Fibroblast of peridontal ligament (primary cell): ENCODE data around the gene MYH8.

Experiments
- DNase-seq: peaks from one replicate; pipeline ENCODE4 v3.0.0-alpha.2; 2010; ENCODE audit errors: extremely low read depth

The MYH8 gene

GRCh38 chr17:10384175-10384574 is 37.6 kb downstream of the MYH8 start:
- DNase-seq = no peak

- DNase-seq = no peak
Observed at GRCh38 chr17:10380631-10381408, 40.9 kb downstream of the MYH8 start.

- no peak for DNase-seq
Observed at GRCh38 chr17:10372906-10373305, 48.8 kb downstream of the MYH8 start, which contains the start of gene MYH13. MYH13 (minus strand) TSS chr17:10373006; CDS start chr17:10364530, 8,476 bp downstream.

GRCh38 chr17:10370016-10370608 is 51.6 kb downstream of the MYH8 start:
- no peak for DNase-seq

GRCh38 chr17:10369239-10369638 is 52.5 kb downstream of the MYH8 start:
- no peak for DNase-seq

GRCh38 chr17:10368561-10368960 is 53.2 kb downstream of the MYH8 start:
- DNase-seq = no peak

GRCh38 chr17:10360578-10360977 is 61.2 kb downstream of the MYH8 start:
- no peak for DNase-seq

GRCh38 chr17:10357768-10358167 is 64.0 kb downstream of the MYH8 start:
- DNase-seq = no peak

GRCh38 chr17:10354651-10355050 is 67.1 kb downstream of the MYH8 start:
- DNase-seq = no peak

- no peak for DNase-seq
Observed at GRCh38 chr17:10352893-10353292, 68.9 kb downstream of the MYH8 start.

GRCh38 chr17:10349403-10349802 is 72.3 kb downstream of the MYH8 start:
- DNase-seq = no peak

- no peak for DNase-seq
Observed at GRCh38 chr17:10344816-10345215, 76.9 kb downstream of the MYH8 start.
